GM18909 (cell line): Measurements from ENCODE around the gene NAV2.

Source experiments
- ATAC-seq: cut with Tn5 transposase; IDR thresholded peaks from one replicate; pipeline ENCODE4 v1.9.1; 2021; ENCODE audit warnings: mild to moderate bottlenecking; ENCODE audit not compliant: unreplicated experiment, poor library complexity

The NAV2 gene

GRCh38 chr11:19712281-19713195, at the start of gene NAV2:
TSS of gene NAV2 (plus strand) at chr11:19712837. CDS start at chr11:19713696, 859 bp downstream.
- peak; percentile 99 for ATAC-seq

GRCh38 chr11:19663206-19663605, 49.4 kb upstream of the NAV2 start:
- no peak for ATAC-seq

GRCh38 chr11:19664886-19665548, 47.6 kb upstream of the NAV2 start:
- ATAC-seq = no peak

GRCh38 chr11:19666951-19667350, 45.7 kb upstream of the NAV2 start:
- ATAC-seq = no peak

GRCh38 chr11:19669511-19669910, 43.1 kb upstream of the NAV2 start:
- ATAC-seq = no peak

GRCh38 chr11:19670030-19670791, 42.4 kb upstream of the NAV2 start:
- ATAC-seq = no peak

GRCh38 chr11:19672586-19673206, 39.9 kb upstream of the NAV2 start:
- no peak for ATAC-seq

- no peak for ATAC-seq
Observed at GRCh38 chr11:19673924-19674729, 38.5 kb upstream of the NAV2 start.

- ATAC-seq = no peak
Observed at GRCh38 chr11:19674836-19675235, 37.8 kb upstream of the NAV2 start.

- no peak for ATAC-seq
Observed at GRCh38 chr11:19675397-19675796, 37.2 kb upstream of the NAV2 start.

- no peak for ATAC-seq
Observed at GRCh38 chr11:19676475-19677380, 35.9 kb upstream of the NAV2 start.

- ATAC-seq = no peak
Observed at GRCh38 chr11:19677381-19678080, 35.1 kb upstream of the NAV2 start.

- ATAC-seq = no peak
Observed at GRCh38 chr11:19679952-19680828, 32.4 kb upstream of the NAV2 start.

GRCh38 chr11:19680829-19681368, 31.7 kb upstream of the NAV2 start:
- no peak for ATAC-seq

GRCh38 chr11:19683141-19683805, 29.4 kb upstream of the NAV2 start:
- ATAC-seq = no peak

GRCh38 chr11:19683862-19684491, 28.7 kb upstream of the NAV2 start:
- ATAC-seq = no peak
